ENCODE data around the gene EXD3. TPM values are rescaled to one million over a fixed set of nuclear protein-coding genes. Genes with fewer than 3 reads are reported as not detected.
"Not testable (repeated sequence)": the region's sequence is repeated elsewhere in the genome, so short reads cannot be mapped to it uniquely, and the experiment has no call there.

EXD3 gene
- total and polyA plus RNA-seq, 4 donors, result 8.6 to 30.5 (median 19.5) TPM

- ATAC-seq (ENCODE audit: insufficient read depth, low FRiP score), result no peak
- H3K27me3 ChIP-seq (ENCODE audit: control insufficient read depth in 3 of 3, insufficient read depth in 3 of 3, low read length in 2 of 3), result no peaks in the 10 kb centered on the region
- no peak for TF ChIP-seq CTCF (IDR thresholded peaks at IDR 0.05; ENCODE audit: control extremely low read depth, extremely low read depth)
- no peaks in the 10 kb centered on the region for H3K4me1 ChIP-seq (ENCODE audit: control insufficient read depth in 5 of 5, insufficient read depth in 5 of 5, low read length in 5 of 5)
- no peak overlapping the region for H3K27ac ChIP-seq (ENCODE audit: low read depth in 1 of 2, low read length in 1 of 2)
- peaks cover 0 to 1% (median 0%) of the 10 kb centered on the region in 4 donors for H3K36me3 ChIP-seq (ENCODE audit: control insufficient read depth in 4 of 4, insufficient read depth in 4 of 4, low read length in 4 of 4)
- peaks cover 0 to 3% (median 1%) of the 10 kb centered on the region in 4 donors for H3K9me3 ChIP-seq (ENCODE audit: control insufficient read depth in 4 of 4, insufficient read depth in 3 of 4, low read length in 3 of 4)
- DNase-seq, result no peak
- H3K4me3 ChIP-seq, result no peak overlapping the region
- WGBS, 2 donors, result 95 to 96% methylated on average over 9 of the region's 9 CpGs
- H3K9ac ChIP-seq (ENCODE audit: insufficient read depth in 1 of 2, low read length in 2 of 2), result no peak overlapping the region
Observed at GRCh38 chr9:137331929-137332328, 91.0 kb downstream of the EXD3 start.

- TF ChIP-seq CTCF (IDR thresholded peaks at IDR 0.05; ENCODE audit: control extremely low read depth, extremely low read depth), result no peak
- H3K9me3 ChIP-seq (ENCODE audit: control insufficient read depth in 4 of 4, insufficient read depth in 3 of 4, low read length in 3 of 4), result no peaks in the 10 kb centered on the region
- no peak overlapping the region for H3K9ac ChIP-seq (ENCODE audit: insufficient read depth in 1 of 2, low read length in 2 of 2)
- no peak for ATAC-seq (ENCODE audit: insufficient read depth, low FRiP score)
- H3K4me3 ChIP-seq, result no peak overlapping the region
- H3K4me1 ChIP-seq (ENCODE audit: control insufficient read depth in 5 of 5, insufficient read depth in 5 of 5, low read length in 5 of 5), result no peaks in the 10 kb centered on the region
- no peak for DNase-seq
- 83 to 86% methylated on average over 6 of the region's 6 CpGs for WGBS, 2 donors
- H3K27me3 ChIP-seq (ENCODE audit: control insufficient read depth in 3 of 3, insufficient read depth in 3 of 3, low read length in 2 of 3), result no peaks in the 10 kb centered on the region
- H3K27ac ChIP-seq (ENCODE audit: low read depth in 1 of 2, low read length in 1 of 2), result no peak overlapping the region
- peaks cover 0 to 1% (median 0%) of the 10 kb centered on the region in 4 donors for H3K36me3 ChIP-seq (ENCODE audit: control insufficient read depth in 4 of 4, insufficient read depth in 4 of 4, low read length in 4 of 4)
Observed at GRCh38 chr9:137330689-137331088, 92.3 kb downstream of the EXD3 start.

DNA sequence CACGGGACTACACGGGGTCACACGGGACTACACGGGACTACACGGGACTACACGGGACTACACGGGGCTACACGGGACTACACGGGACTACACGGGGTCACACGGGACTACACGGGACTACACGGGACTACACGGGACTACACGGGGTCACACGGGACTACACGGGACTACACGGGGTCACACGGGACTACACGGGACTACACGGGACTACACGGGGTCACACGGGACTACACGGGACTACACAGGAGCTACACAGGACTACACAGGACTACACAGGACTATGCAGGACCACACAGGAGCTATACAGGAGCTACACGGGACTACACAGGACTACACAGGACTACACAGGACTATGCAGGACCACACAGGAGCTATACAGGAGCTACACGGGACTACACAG is 93.4 kb downstream of the EXD3 start:
- not testable (repeated sequence) for H3K4me3 ChIP-seq; H3K9me3 ChIP-seq (ENCODE audit: control insufficient read depth in 4 of 4, insufficient read depth in 3 of 4, low read length in 3 of 4); H3K4me1 ChIP-seq (ENCODE audit: control insufficient read depth in 5 of 5, insufficient read depth in 5 of 5, low read length in 5 of 5); H3K27ac ChIP-seq (ENCODE audit: low read depth in 1 of 2, low read length in 1 of 2); DNase-seq; ATAC-seq (ENCODE audit: insufficient read depth, low FRiP score); H3K9ac ChIP-seq (ENCODE audit: insufficient read depth in 1 of 2, low read length in 2 of 2); H3K36me3 ChIP-seq (ENCODE audit: control insufficient read depth in 4 of 4, insufficient read depth in 4 of 4, low read length in 4 of 4); H3K27me3 ChIP-seq (ENCODE audit: control insufficient read depth in 3 of 3, insufficient read depth in 3 of 3, low read length in 2 of 3)
- 60 to 66% methylated on average over 22 to 23 of the region's 26 CpGs for WGBS, 2 donors

GRCh38 chr9:137327641-137328550 is 95.1 kb downstream of the EXD3 start:
- H3K9ac ChIP-seq (ENCODE audit: insufficient read depth in 1 of 2, low read length in 2 of 2); ATAC-seq (ENCODE audit: insufficient read depth, low FRiP score): not testable (repeated sequence)

More at GRCh38 chr9:137327641-137328550, 95.1 kb downstream of the EXD3 start:
- not testable (repeated sequence) for H3K36me3 ChIP-seq (ENCODE audit: control insufficient read depth in 4 of 4, insufficient read depth in 4 of 4, low read length in 4 of 4); H3K4me1 ChIP-seq (ENCODE audit: control insufficient read depth in 5 of 5, insufficient read depth in 5 of 5, low read length in 5 of 5); H3K27me3 ChIP-seq (ENCODE audit: control insufficient read depth in 3 of 3, insufficient read depth in 3 of 3, low read length in 2 of 3); DNase-seq; H3K4me3 ChIP-seq; H3K9me3 ChIP-seq (ENCODE audit: control insufficient read depth in 4 of 4, insufficient read depth in 3 of 4, low read length in 3 of 4); H3K27ac ChIP-seq (ENCODE audit: low read depth in 1 of 2, low read length in 1 of 2)
- WGBS, 2 donors, result 82 to 87% methylated on average over 8 of the region's 8 CpGs

All from lung (tissue), 12 donors.